ENCODE measurements around the gene ADIPOQ. TPM values are rescaled to one million over a fixed set of nuclear protein-coding genes. Genes with fewer than 3 reads are reported as not detected.

Gene ADIPOQ
- total RNA-seq, 2 experiments from 2014 or later = not detected

GRCh38 chr3:186823386-186823785, 19.1 kb upstream of the ADIPOQ start:
- intact Hi-C loops (cut with DNase I, micrococcal nuclease) = loop anchor here (5.0 to 10.0 kb wide), 3 partner anchors 101 to 839 kb away; no protein-coding TSS in a partner anchor
- Mint-ChIP-seq H3K27me3 (peaks cover 30% of the 10 kb centered on the region), H3K4me3 (no peak overlapping the region), H3K9me3 (no peaks in the 10 kb centered on the region), H3K27ac (no peak overlapping the region), H3K36me3 (ENCODE audit: low read depth) (no peaks in the 10 kb centered on the region), H3K4me1 (ENCODE audit: low read depth) (peaks cover 21% of the 10 kb centered on the region)
- H3K36me3 ChIP-seq (ENCODE audit: insufficient read depth, low read length) = no peaks in the 10 kb centered on the region
- H3K9me3 ChIP-seq (ENCODE audit: control insufficient read depth in 1 of 2, insufficient read depth in 1 of 2, low read length in 2 of 2) = no peaks in the 10 kb centered on the region
- H3K27ac ChIP-seq (ENCODE audit: low read depth in 1 of 2, low read length in 2 of 2) = no peak overlapping the region
- H3K27me3 ChIP-seq (ENCODE audit: control insufficient read depth in 1 of 2, insufficient read depth in 2 of 2, low read length in 2 of 2) = peaks cover 22 to 33% of the 10 kb centered on the region in 2 experiments
- CTCF ChIA-PET = interaction anchor here (4.0 kb wide), 1 partner anchor 208 kb away, joined by 49 read pairs; no protein-coding TSS in a partner anchor
- ATAC-seq (ENCODE audit: poor library complexity) (no peak), DNase-seq (no peak)
- no peak overlapping the region for H3K4me3 ChIP-seq (ENCODE audit: low read length)
- TF ChIP-seq, protein P1, sequence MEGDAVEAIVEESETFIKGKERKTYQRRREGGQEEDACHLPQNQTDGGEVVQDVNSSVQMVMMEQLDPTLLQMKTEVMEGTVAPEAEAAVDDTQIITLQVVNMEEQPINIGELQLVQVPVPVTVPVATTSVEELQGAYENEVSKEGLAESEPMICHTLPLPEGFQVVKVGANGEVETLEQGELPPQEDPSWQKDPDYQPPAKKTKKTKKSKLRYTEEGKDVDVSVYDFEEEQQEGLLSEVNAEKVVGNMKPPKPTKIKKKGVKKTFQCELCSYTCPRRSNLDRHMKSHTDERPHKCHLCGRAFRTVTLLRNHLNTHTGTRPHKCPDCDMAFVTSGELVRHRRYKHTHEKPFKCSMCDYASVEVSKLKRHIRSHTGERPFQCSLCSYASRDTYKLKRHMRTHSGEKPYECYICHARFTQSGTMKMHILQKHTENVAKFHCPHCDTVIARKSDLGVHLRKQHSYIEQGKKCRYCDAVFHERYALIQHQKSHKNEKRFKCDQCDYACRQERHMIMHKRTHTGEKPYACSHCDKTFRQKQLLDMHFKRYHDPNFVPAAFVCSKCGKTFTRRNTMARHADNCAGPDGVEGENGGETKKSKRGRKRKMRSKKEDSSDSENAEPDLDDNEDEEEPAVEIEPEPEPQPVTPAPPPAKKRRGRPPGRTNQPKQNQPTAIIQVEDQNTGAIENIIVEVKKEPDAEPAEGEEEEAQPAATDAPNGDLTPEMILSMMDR (IDR thresholded peaks at IDR 0.05) = no peak
- peaks cover 26% of the 10 kb centered on the region for H3K4me1 ChIP-seq (ENCODE audit: insufficient read depth, low read length)
- POLR2A ChIA-PET = interaction anchor here (5.3 kb wide), 1 partner anchor 39 kb away, joined by 69 read pairs; the partner anchor contains the start of gene EIF4A2

GRCh38 chr3:186824430-186825139, 17.9 kb upstream of the ADIPOQ start:
- TF ChIP-seq, protein P1 (IDR thresholded peaks at IDR 0.05) = no peak
- peaks cover 28 to 43% of the 10 kb centered on the region in 2 experiments for H3K27me3 ChIP-seq (ENCODE audit: control insufficient read depth in 1 of 2, insufficient read depth in 2 of 2, low read length in 2 of 2)
- no peak overlapping the region for H3K4me3 ChIP-seq (ENCODE audit: low read length)
- Mint-ChIP-seq H3K27ac (no peak overlapping the region), H3K36me3 (ENCODE audit: low read depth) (no peaks in the 10 kb centered on the region), H3K4me1 (ENCODE audit: low read depth) (peaks cover 23% of the 10 kb centered on the region), H3K4me3 (no peak overlapping the region), H3K27me3 (peaks cover 40% of the 10 kb centered on the region), H3K9me3 (no peaks in the 10 kb centered on the region)
- intact Hi-C loops (cut with DNase I, micrococcal nuclease) = loop anchor here (1.0 to 10.0 kb wide), 5 partner anchors 42 to 840 kb away; partner anchors contain the start of gene EIF4A2 (in 1 of the 2)
- ChIA-PET CTCF (no interaction called here), POLR2A (interaction anchor here (1.0 to 5.3 kb wide), 2 partner anchors 40 to 207 kb away, joined by 3 to 69 read pairs; partner anchors contain the start of gene EIF4A2)
- DNase-seq (peak in 1 of 14 experiments; percentile 22), ATAC-seq (ENCODE audit: poor library complexity) (no peak)
- H3K27ac ChIP-seq (ENCODE audit: low read depth in 1 of 2, low read length in 2 of 2) = no peak overlapping the region
- peaks cover 27% of the 10 kb centered on the region for H3K4me1 ChIP-seq (ENCODE audit: insufficient read depth, low read length)
- H3K36me3 ChIP-seq (ENCODE audit: insufficient read depth, low read length) = no peaks in the 10 kb centered on the region
- H3K9me3 ChIP-seq (ENCODE audit: control insufficient read depth in 1 of 2, insufficient read depth in 1 of 2, low read length in 2 of 2) = no peaks in the 10 kb centered on the region

DNA sequence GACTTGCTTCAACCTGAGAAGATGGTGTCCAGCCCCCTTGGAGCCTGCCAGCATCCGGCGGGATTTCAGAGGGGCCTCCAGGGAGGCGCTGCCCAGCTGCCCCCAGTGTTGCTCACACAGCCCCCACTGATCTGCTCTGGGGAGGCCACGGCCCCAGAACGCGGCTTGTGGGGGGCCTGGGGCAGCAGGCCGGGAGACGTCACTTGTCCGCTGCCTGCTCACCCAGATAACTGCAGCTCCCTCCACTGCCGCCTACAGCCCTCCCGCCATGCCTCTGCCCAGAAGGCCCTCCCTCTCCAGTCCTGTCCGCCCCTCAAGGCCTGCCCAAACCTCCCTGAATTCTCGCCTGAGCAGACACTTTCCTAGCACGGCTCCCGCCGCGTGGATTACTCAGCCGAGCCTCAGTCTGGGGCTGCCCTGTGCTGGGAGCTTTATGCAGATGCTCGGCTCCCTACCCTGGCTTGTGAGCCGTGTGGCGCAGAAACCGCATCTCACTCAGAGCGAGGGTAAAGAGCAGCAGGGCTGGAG, 17.2 kb upstream of the ADIPOQ start:
- intact Hi-C loops (cut with DNase I, micrococcal nuclease) = loop anchor here in 1 of 2 experiments (5.0 to 10.0 kb wide), 2 partner anchors 43 to 841 kb away; partner anchors contain the start of gene EIF4A2
- no peaks in the 10 kb centered on the region for H3K9me3 ChIP-seq (ENCODE audit: control insufficient read depth in 1 of 2, insufficient read depth in 1 of 2, low read length in 2 of 2)
- CTCF ChIA-PET = no interaction called here
- no peak overlapping the region for H3K27ac Mint-ChIP-seq
- H3K4me1 Mint-ChIP-seq (ENCODE audit: low read depth) = peaks cover 23% of the 10 kb centered on the region
- H3K4me1 ChIP-seq (ENCODE audit: insufficient read depth, low read length) = peaks cover 27% of the 10 kb centered on the region
- no peaks in the 10 kb centered on the region for H3K36me3 ChIP-seq (ENCODE audit: insufficient read depth, low read length)
- H3K27me3 ChIP-seq (ENCODE audit: control insufficient read depth in 1 of 2, insufficient read depth in 2 of 2, low read length in 2 of 2) = peaks cover 33 to 51% of the 10 kb centered on the region in 2 experiments
- no peak overlapping the region for H3K4me3 ChIP-seq (ENCODE audit: low read length)
- H3K27ac ChIP-seq (ENCODE audit: low read depth in 1 of 2, low read length in 2 of 2) = no peak overlapping the region
- peak; percentile 31 for ATAC-seq (ENCODE audit: poor library complexity)
- DNase-seq = peak in 6 of 14 experiments; percentile 8 to 54 (median 40)
- POLR2A ChIA-PET = interaction anchor here (1.1 to 5.3 kb wide), 2 partner anchors 41 to 106 kb away, joined by 4 to 69 read pairs; partner anchors contain the start of gene EIF4A2
- TF ChIP-seq, protein P1 (IDR thresholded peaks at IDR 0.05) = no peak
- H3K36me3 Mint-ChIP-seq (ENCODE audit: low read depth) = no peaks in the 10 kb centered on the region
- peak overlapping the region; percentile 77 for H3K4me3 Mint-ChIP-seq
- H3K27me3 Mint-ChIP-seq = peaks cover 47% of the 10 kb centered on the region
- no peaks in the 10 kb centered on the region for H3K9me3 Mint-ChIP-seq

All from CD4-positive, alpha-beta T cell (primary cell).